GM12878 (cell line): ENCODE results near the gene ZDHHC18. TPM values are rescaled to one million over a fixed set of nuclear protein-coding genes. Genes with fewer than 3 reads are reported as not detected.

ENCODE experiments used
- ATAC-seq: fragments of 200-7000 bp; cut with Tn5 transposase; 3 replicates; pipeline ENCODE4 v1.9.1; 2020; ENCODE audit warnings: mild to moderate bottlenecking, moderate library complexity
- BruUV-seq: library from RNA; stranded (reverse); fragments of 400-500 nt; replicated peaks from 2 replicates; lab custom pipeline; 2021; lab: Mats Ljungman, UMichigan
- CTCF ChIA-PET: fragments of 300-600 bp; sonication (Branson Sonifier 250); formaldehyde crosslinking; extraction: SDS; loops from one replicate; lab custom pipeline; 2021; ENCODE audit warnings: inconsistent platforms; lab: Yijun Ruan, JAX
- POLR2A ChIA-PET: fragments of 350-600 bp; formaldehyde crosslinking; extraction: SDS; loops from one replicate; lab custom pipeline; 2021; ENCODE audit warnings: inconsistent platforms; lab: Charles Lee
- RAD21 ChIA-PET: fragments of 300-600 bp; sonication (Branson Sonifier 250); formaldehyde crosslinking; loops from one replicate; lab custom pipeline; 2023; ENCODE audit warnings: antibody characterized with exemption; ENCODE audit not compliant: unreplicated experiment; lab: Charles Lee
- SMC1A ChIA-PET: fragments of 300-600 bp; sonication (Branson Sonifier 250); formaldehyde crosslinking; loops from one replicate; lab custom pipeline; 2023; ENCODE audit not compliant: unreplicated experiment, uncharacterized antibody; lab: Charles Lee
- DNase-seq: peaks from one replicate; pipeline ENCODE4 v3.0.0-alpha.2; 2011; ENCODE audit warnings: low read depth, low spot score
- FAIRE-seq: peaks from 3 replicates; lab custom pipeline; 2011; peaks lifted over from hg19 to GRCh38; lab: Jason Lieb, UNC
- H2AFZ ChIP-seq: 2 replicates; pipeline ENCODE4 v1.6.0; 2011; ENCODE audit warnings: low read depth, low read length, control low read depth; ENCODE audit not compliant: control insufficient read depth
- H3K27ac ChIP-seq: 2 replicates; pipeline ENCODE4 v1.5.1; 2011; ENCODE audit warnings: control low read depth; ENCODE audit not compliant: control insufficient read depth, insufficient read depth
- H3K27me3 ChIP-seq, 2 experiments: replicated peaks in 1 of 2; 2 replicates each; pipeline versions ENCODE4 v1.6.0 to v1.6.1; 2011; ENCODE audit warnings: low read length in 1 of 2; ENCODE audit not compliant: control insufficient read depth in 2 of 2, insufficient read depth in 2 of 2
- H3K36me3 ChIP-seq, 2 experiments: 2 replicates each; pipeline ENCODE4 v1.5.1; 2011; ENCODE audit warnings: low read length in 1 of 2; ENCODE audit not compliant: control insufficient read depth in 2 of 2, insufficient read depth in 2 of 2
- H3K4me1 ChIP-seq: 2 replicates; pipeline ENCODE4 v1.6.1; 2011; ENCODE audit warnings: mild to moderate bottlenecking, low read length, moderate library complexity, mixed read lengths; ENCODE audit not compliant: control insufficient read depth, insufficient read depth
- H3K4me2 ChIP-seq: 2 replicates; pipeline ENCODE4 v1.6.0; 2011; ENCODE audit warnings: control low read depth; ENCODE audit not compliant: control insufficient read depth, insufficient read depth
- H3K4me3 ChIP-seq: fragments of 200-600 bp; sonication (generic); 2 replicates; pipeline ENCODE4 v1.5.1; 2016
- H3K79me2 ChIP-seq: 2 replicates; pipeline ENCODE4 v1.6.0; 2011; ENCODE audit warnings: low read length; ENCODE audit not compliant: control insufficient read depth, insufficient read depth
- H3K9ac ChIP-seq: 2 replicates; pipeline ENCODE4 v1.8.0; 2011; ENCODE audit warnings: low read length, control low read depth, mixed read lengths; ENCODE audit not compliant: control insufficient read depth, insufficient read depth
- H3K9me3 ChIP-seq: replicated peaks from 3 replicates; pipeline ENCODE4 v1.5.1; 2011; ENCODE audit warnings: mild to moderate bottlenecking, low read length; ENCODE audit not compliant: control insufficient read depth, insufficient read depth
- H4K20me1 ChIP-seq: 2 replicates; pipeline ENCODE4 v1.6.0; 2011; ENCODE audit not compliant: control insufficient read depth, insufficient read depth
- BHLHE40 ChIP-seq, 2 experiments: fragments of 450-650 bp in 1 of 2; IDR thresholded peaks; 2 replicates each; pipeline ENCODE4 v1.6.1; 2011 to 2017; ENCODE audit warnings: low read depth in 2 of 2, borderline replicate concordance in 1 of 2, improper control_type of control experiment in 1 of 2, low read length in 1 of 2, mild to moderate bottlenecking in 1 of 2
- FOS ChIP-seq: IDR thresholded peaks from 3 replicates; pipeline ENCODE4 v1.6.1; 2011; ENCODE audit warnings: borderline replicate concordance; ENCODE audit not compliant: insufficient read length; ENCODE audit errors: extremely low read depth
- HDAC6 ChIP-seq: fragments of 200-600 bp; sonication (generic); IDR thresholded peaks from one replicate; pipeline ENCODE4 v1.8.0; 2017; ENCODE audit warnings: antibody characterized with exemption; ENCODE audit not compliant: unreplicated experiment
- IRF3 ChIP-seq: fragments of 450-650 bp; IDR thresholded peaks from 2 replicates; pipeline ENCODE4 v1.6.1; 2014; ENCODE audit warnings: mild to moderate bottlenecking
- MXI1 ChIP-seq: fragments of 150-350 bp; IDR thresholded peaks from 2 replicates; pipeline ENCODE4 v1.6.1; 2011; ENCODE audit warnings: low read depth, mild to moderate bottlenecking, inconsistent platforms, low read length, improper control_type of control experiment
- POLR2AphosphoS5 ChIP-seq: IDR thresholded peaks from 2 replicates; pipeline ENCODE4 v1.6.1; 2011; ENCODE audit warnings: mild to moderate bottlenecking, low read length, inconsistent platforms
- ZBED1 ChIP-seq: IDR thresholded peaks from 2 replicates; pipeline ENCODE4 v1.6.1; 2016; ENCODE audit warnings: borderline replicate concordance
- ZNF274 ChIP-seq: IDR thresholded peaks from one replicate; pipeline ENCODE4 v1.8.0; 2011; ENCODE audit not compliant: insufficient read length, insufficient read depth
- WGBS: methylation state at CpG from one replicate; pipeline ENCODE4 v1.1.6; 2016; ENCODE audit warnings: low lambda C conversion rate; ENCODE audit not compliant: insufficient replicate concordance, insufficient coverage; ENCODE audit errors: missing lambda C conversion rate; 5-methylcytosine and 5-hydroxymethylcytosine counted together
- in situ Hi-C: fragments of 300-500 bp; cut with MboI; formaldehyde crosslinking; loops from 9 replicates; pipeline ENCODE4 v1.14.3; 2018; ENCODE audit warnings: mixed read lengths
- intact Hi-C: fragments of 100-400 bp; cut with micrococcal nuclease; formaldehyde crosslinking; loops from one replicate; pipeline ENCODE4 v1.14.2; 2022; ENCODE audit not compliant: unreplicated experiment
- polyA plus RNA-seq, 11 experiments: library from polyadenylated mRNA; depleted of rRNA in 4 of 11; unstranded in 6 of 11; stranded (reverse) in 5 of 11; fragments of >200 nt; fragmentation: Nextera tagmentation in 4 of 11; fragmentation: Illumina TruSeq in 1 of 11; extraction: Ambion mirVana in 4 of 11; extraction: Trizol in 1 of 11; gene quantifications; 1 replicate in 1 of 11; 2 replicates in 10 of 11; pipeline versions ENCODE4 v1.2.1 to v1.2.3, GENCODE V29; 2011 to 2016; ENCODE audit warnings: inconsistent platforms in 2 of 11, missing spikeins in 2 of 11, low read depth in 1 of 11
- total RNA-seq, 4 experiments: library from RNA; depleted of rRNA in 3 of 4; stranded (reverse); fragments of >200 nt in 3 of 4; fragmentation: Illumina TruSeq in 1 of 4; extraction: Trizol in 1 of 4; gene quantifications; 2 replicates each; pipeline versions ENCODE4 v1.2.1 to v1.2.3, GENCODE V29; 2013 to 2021

The ZDHHC18 gene
- total and polyA plus RNA-seq, 10 of the 15 experiments (the other 5 are each of a cell fraction or from before 2014, with no cell fraction given): 0.40 to 81.2 (median 21.3) TPM

GRCh38 chr1:26788515-26788785 lies 38.0 kb upstream of the ZDHHC18 start:
- peaks cover 43% of the 10 kb centered on the region for H3K4me1 ChIP-seq
- no TSS peak for BruUV-seq

More at GRCh38 chr1:26788515-26788785, 38.0 kb upstream of the ZDHHC18 start:
- no peaks in the 10 kb centered on the region for H3K9me3 ChIP-seq
- CTCF ChIA-PET: interaction anchor here (0.6 to 7.6 kb wide), 61 partner anchors 10 to 1519 kb away, joined by 3 to 450 read pairs (median 5); no protein-coding TSS in a partner anchor
- peak overlapping the region; percentile 93 for H3K9ac ChIP-seq
- peak overlapping the region; percentile 86 for H2AFZ ChIP-seq
- 0 out of 2 replicates have a peak, but pooled peaks have one; percentile 29 for TF ChIP-seq MXI1
- TF ChIP-seq FOS: no peak
- TF ChIP-seq HDAC6: peak; percentile 20
- TF ChIP-seq ZBED1: no peak
- 0 out of 4 replicates have a peak, but pooled peaks of 1 of the 2 experiments have one; percentile 15 for TF ChIP-seq BHLHE40 (IDR thresholded peaks at IDR 0.05; ENCODE audit: borderline replicate concordance in 1 of 2, low read depth in 2 of 2, low read length in 1 of 2)
- no peak for TF ChIP-seq IRF3
- peak; percentile 5; the same call in 1 of the 2 replicates for TF ChIP-seq POLR2AphosphoS5
- TF ChIP-seq ZNF274: no peak
- peak overlapping the region; percentile 99 for H3K27ac ChIP-seq
- peak overlapping the region; percentile 78 for H3K4me2 ChIP-seq
- no peaks in the 10 kb centered on the region for H4K20me1 ChIP-seq
- RAD21 ChIA-PET: interaction anchor here (0.6 to 6.4 kb wide), 34 partner anchors 23 to 288 kb away, joined by 3 to 262 read pairs (median 10); partner anchors contain the start of gene GPN2
- no peaks in the 10 kb centered on the region for H3K27me3 ChIP-seq
- H3K79me2 ChIP-seq: peaks cover 23% of the 10 kb centered on the region
- FAIRE-seq: no peak
- SMC1A ChIA-PET: interaction anchor here (0.7 to 9.3 kb wide), 35 partner anchors 9 to 288 kb away, joined by 3 to 268 read pairs (median 8); no protein-coding TSS in a partner anchor
- intact Hi-C loops (loop anchor here (5.0 kb wide), 2 partner anchors 246 to 286 kb away; no protein-coding TSS in a partner anchor), in situ Hi-C loops (loop anchor here (5.0 kb wide), 1 partner anchor 181 kb away; no protein-coding TSS in a partner anchor)
- H3K4me3 ChIP-seq: peak overlapping the region; percentile 72
- no peak for ATAC-seq
- POLR2A ChIA-PET: interaction anchor here (0.8 to 5.1 kb wide), 21 partner anchors 9 to 288 kb away, joined by 3 to 69 read pairs (median 6); partner anchors contain the start of gene ARID1A
- no peaks in the 10 kb centered on the region; a peak in 2 of 4 replicates for H3K36me3 ChIP-seq
- no peak for DNase-seq
- WGBS: under 1% methylated on average over 10 of the region's 10 CpGs
